NCI-H2171 (cell line): Measurements from ENCODE around the gene MALRD1.

Experiments
- DNase-seq: peaks from one replicate; lab custom pipeline; 2025; lab: John Stamatoyannopoulos, UW

MALRD1 gene

GRCh38 chr10:19111501-19112267 lies 63.1 kb downstream of the MALRD1 start:
- DNase-seq: no peak

DNA sequence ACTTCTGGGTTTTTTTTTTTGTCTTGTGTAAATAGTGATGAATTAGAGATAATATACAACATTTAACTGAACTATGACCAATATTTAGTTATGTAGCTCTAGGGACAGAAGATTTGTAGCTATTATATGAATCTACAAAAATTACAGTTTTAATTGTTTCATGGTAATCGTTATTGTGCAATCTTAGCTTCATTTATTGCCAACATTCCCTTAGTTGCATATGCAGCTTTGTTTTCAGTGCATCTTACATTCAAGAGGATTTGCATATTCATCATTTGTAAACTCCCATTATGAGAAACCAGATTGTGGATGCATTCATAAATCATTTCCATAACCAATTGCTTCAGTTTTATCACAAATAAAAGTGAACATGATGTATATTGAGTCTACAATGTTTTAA lies 68.8 kb downstream of the MALRD1 start:
- no peak for DNase-seq

DNA sequence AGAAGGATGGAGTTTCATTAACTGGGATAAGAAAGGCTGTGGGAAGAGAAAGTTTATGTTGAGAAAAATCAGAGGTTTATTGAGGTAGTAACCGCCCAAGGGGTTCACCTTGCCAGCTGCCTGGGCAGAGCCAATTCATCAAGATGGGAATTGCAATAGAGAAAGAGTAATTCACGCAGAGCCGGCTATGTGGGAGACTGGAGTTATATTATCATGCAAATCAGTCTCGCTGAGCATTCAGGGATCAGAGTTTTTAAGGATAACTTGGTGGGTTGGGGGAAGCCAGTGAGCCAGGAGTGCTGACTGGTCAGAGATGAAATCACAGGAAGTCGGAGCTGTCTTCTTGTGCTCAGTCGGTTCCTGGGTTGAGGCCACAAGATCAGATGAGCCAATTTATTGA lies 70.6 kb downstream of the MALRD1 start:
- DNase-seq: no peak

- DNase-seq: no peak
Measured at GRCh38 chr10:19120381-19120908, 71.8 kb downstream of the MALRD1 start.

DNA sequence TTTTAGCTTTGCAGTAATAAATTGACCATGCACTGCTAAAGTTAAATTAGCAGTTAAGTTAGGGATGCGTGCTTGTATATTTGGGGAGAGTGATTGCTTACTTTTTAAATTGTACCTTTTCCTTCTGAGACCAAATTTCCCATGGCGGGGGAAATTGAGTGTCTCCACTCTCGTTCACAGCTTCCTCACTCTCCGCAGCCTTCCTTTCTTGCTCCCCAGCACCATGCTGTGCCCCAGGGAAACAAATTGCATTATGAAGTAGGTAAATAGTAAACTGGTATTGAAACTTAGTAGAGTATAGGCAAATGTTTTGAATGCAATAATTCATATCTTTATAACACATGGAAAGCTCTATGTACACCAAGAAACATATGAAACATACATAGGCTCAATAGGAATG lies 85.4 kb downstream of the MALRD1 start:
- DNase-seq: no peak

DNA sequence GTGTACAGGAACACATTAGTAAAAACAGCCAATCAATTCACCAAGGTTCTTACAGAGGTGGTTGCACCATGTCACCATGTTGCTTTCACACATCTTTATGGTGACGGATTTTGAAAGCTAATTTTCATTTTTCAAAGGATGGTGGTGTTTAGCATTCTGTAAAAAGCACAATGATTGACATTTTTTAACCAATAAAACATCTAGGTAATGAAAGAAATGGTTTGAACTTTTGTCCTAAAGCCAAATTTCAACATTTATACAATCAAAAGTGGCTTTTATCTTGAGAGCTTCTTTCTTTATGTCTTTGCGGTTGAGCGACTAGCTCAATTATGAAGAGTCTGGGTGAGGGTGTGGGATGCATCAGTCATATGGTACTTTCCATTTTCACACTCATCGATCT lies 94.4 kb downstream of the MALRD1 start:
- DNase-seq: no peak

DNA sequence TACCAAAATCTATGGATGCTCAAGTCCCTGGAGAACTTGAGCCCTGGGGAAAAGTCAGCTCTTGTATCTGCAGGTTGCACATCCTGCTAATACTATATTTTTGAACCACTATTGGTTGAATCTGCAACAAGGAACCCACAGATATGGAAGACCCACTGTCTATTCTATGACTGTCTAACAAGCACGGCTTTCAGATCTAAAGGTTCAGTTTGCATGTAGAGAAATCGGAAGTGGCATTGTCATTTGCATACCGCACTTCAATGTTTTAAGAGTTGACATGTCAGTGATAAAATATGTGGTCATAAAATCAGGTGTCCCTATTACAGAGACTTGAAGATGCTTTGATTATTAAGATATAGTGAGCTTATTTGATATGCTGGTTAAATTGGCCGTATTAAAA lies 95.6 kb downstream of the MALRD1 start:
- DNase-seq: no peak

DNA sequence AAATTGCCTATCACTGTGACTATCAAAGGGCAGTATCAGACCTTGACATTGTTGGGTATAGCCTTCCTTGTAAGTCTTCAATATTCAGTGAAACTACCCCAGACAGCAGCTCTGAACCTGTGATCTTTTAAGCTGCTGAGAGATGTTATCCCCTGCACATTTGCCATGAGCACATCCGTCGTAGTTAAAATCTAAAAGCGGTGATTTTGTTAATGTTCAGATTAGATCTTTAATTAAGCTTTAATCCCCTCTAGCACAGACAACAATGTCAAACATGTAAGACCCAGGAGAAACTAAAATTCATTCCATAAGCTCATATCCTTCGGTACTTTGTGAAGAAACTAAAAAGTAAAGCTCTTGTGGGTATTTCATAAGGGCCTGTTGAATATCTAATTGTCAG lies 105.8 kb downstream of the MALRD1 start:
- DNase-seq: no peak

- DNase-seq: no peak
Measured at GRCh38 chr10:19158358-19158757, 109.8 kb downstream of the MALRD1 start.

DNA sequence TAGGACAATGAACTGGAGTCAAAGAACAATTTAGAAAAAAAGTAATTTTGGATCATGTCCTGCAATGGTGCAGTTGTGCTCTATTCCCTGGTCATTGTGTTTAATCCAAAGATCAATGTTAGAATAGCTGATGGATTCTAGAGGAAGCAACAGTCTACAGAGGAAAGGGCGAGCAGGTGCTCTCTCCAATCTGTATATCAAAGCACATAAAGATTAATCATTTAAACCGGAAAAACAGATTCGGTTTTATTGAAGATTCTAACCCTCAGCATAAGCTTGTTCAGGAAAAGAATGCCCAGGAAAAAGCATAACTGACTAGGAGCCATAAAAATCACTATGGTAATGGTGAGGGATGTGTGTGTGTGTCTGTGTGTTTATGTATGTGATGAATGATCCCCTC lies 110.3 kb downstream of the MALRD1 start:
- no peak for DNase-seq

- no peak for DNase-seq
Measured at GRCh38 chr10:19164461-19164860, 115.9 kb downstream of the MALRD1 start.

DNA sequence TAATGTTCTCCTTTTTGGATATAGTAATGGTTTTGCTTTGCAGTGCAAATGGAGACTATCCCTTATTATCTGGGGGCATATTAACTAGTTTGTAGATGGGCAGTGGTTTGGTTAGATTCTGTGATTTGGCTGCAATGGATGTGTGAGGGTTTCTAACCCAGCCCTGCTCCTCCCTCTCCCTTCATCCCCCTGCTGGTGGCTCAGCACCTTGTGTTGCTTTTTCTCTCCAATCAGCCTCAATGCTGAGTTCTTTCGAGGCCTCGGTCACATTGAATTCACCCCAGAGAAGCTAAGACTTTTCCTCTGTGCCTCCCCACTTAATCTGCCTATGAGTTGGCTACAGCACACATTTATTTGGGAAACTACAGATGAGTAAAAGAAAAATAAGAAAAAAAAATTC lies 120.0 kb downstream of the MALRD1 start:
- DNase-seq: no peak

- no peak for DNase-seq
Measured at GRCh38 chr10:19169041-19169440, 120.4 kb downstream of the MALRD1 start.

- DNase-seq: no peak
Measured at GRCh38 chr10:19169684-19170083, 121.1 kb downstream of the MALRD1 start.

GRCh38 chr10:19178675-19179074 lies 130.1 kb downstream of the MALRD1 start:
- DNase-seq: no peak

DNA sequence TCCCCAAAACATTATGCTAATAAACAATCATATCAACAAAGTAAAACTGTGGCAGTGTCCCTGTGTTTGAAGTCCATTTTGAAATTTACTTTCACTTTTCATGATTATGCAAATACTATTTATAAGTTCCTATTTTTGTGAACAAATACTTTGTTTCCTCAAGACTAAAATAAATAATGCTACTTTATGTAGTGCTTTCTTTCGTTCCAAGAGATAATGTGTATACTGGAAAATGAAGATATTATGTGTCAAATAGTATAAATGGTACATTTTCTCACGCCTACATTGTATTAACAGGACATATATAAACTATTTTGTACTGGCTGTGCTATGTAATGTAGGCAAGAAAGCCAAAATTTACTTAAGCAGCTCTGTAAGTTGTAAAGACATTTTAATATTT lies 136.3 kb downstream of the MALRD1 start:
- no peak for DNase-seq

DNA sequence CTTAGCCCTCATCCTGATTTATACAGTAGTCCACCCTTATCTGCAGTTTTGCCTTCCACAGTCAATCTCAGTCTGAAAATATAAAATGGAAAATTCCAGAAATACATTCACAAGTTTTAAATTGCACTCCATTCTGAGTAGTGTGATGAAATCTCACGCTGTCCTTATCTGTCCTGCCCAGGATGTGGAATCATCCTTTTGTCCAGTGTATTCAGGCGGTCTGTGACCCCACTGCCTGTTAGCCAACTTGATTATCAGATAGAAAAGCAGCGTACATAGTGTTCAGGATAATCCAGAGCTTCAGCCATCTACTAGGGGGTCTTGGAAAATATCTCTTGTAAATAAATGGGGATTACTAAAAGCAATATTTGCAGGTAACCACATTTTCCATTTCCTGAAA lies 146.3 kb downstream of the MALRD1 start:
- no peak for DNase-seq

- DNase-seq: no peak
Measured at GRCh38 chr10:19195698-19196097, 147.1 kb downstream of the MALRD1 start.

GRCh38 chr10:19200211-19200610 lies 151.6 kb downstream of the MALRD1 start:
- DNase-seq: no peak

GRCh38 chr10:19204246-19204917 lies 155.8 kb downstream of the MALRD1 start:
- DNase-seq: no peak

DNA sequence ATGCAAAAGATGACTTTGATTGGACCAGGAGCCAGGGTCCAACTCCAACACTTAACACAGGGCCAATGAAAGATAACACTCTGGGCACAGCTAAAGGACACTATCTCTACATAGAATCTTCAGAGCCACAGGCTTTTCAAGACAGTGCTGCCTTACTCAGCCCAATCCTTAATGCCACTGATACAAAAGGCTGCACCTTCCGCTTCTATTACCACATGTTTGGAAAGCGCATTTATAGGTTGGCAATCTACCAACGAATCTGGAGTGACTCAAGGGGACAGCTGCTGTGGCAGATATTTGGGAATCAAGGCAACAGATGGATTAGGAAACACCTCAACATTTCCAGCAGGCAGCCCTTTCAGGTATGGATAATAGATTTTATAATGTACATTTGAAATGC lies 160.7 kb downstream of the MALRD1 start:
- peak; percentile 30 for DNase-seq

DNA sequence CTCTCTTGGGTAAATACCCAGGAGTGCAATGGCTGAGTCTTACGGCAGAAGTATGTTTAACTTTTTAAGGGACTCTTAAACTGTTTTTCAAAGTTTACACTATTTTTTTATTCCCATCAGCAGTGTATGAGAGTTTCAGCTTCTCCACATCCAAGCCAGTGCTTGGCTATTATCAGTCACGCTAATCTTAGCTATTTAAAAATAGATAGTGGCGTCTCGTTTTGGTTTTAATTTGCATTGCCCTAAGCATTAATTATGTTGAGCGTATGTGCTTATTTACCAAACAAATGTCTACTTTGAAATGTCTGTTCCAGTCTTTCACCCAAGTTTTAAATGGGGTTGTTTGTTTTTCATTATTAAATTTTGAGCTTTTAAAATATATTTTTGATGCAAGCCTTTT lies 164.0 kb downstream of the MALRD1 start:
- DNase-seq: no peak

DNA sequence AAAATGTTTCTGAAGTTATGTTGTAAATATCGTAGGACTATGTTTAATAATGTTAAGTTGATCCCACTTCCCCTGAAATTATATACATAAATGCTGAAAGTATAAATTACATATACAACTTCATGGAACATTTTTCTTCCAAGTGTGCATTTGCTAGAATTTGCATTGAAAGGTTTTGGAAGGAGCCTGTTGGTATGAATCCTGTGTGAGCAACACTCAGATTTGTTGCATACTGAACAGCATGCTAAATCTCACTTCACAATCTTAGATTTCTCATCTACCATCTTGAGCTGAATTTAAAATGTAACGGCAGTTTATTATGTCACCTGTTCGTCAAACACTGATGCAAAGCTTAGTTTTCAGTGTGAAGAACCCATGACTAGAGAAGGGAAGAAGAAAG lies 172.6 kb downstream of the MALRD1 start:
- no peak for DNase-seq

DNA sequence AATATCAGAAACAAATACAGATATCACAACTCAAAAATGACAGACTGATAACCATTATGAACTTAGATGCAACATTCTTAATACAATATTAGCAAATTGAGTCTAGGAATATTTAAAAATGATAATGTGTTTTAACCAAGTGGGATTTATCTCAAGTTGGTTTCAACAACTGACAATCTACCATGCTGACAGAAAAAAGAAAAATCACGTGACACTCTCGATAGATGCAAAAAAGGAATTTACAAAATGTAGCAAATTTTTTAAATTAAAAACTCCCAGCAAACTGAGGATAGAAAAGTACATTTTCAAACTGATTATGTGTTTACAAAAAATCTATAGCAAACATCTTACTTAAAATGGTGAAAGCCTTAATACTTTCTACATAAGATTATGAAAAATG lies 177.4 kb downstream of the MALRD1 start:
- no peak for DNase-seq
